Renal cortex interstitium (tissue), 3 donors: ENCODE measurements around the gene MPST. TPM values are rescaled to one million over a fixed set of nuclear protein-coding genes. Genes with fewer than 3 reads are reported as not detected.

ENCODE experiments used
- polyA plus RNA-seq, 3 donors: library from polyadenylated mRNA; unstranded; fragments of 120-200 nt; gene quantifications; one replicate each; pipeline ENCODE4 v1.2.1, GENCODE V29; 2013; ENCODE audit not compliant: insufficient read length in 3 of 3

Gene MPST
- polyA plus RNA-seq, 3 donors = 42.0 to 71.3 (median 66.7) TPM

Other genes starting within 250 kb of the MPST start
- gene IFT27, start 243.6 kb upstream of the MPST start, polyA plus RNA-seq = 10 to 100 TPM; 50.2 to 56.1 (median 52.8) TPM
- 1 to 10 TPM; 5.2 to 7.0 (median 5.6) TPM for gene PVALB, start 202.7 kb upstream of the MPST start, polyA plus RNA-seq
- gene NCF4, start 158.7 kb upstream of the MPST start, polyA plus RNA-seq = 1 to 10 TPM; 2.1 to 3.4 (median 2.4) TPM
- 1 to 10 TPM; 2.6 to 3.7 (median 3.2) TPM for gene CSF2RB, start 106.1 kb upstream of the MPST start, polyA plus RNA-seq
- gene TST, start 295 bp upstream of the MPST start, polyA plus RNA-seq = 10 to 100 TPM; 40.9 to 55.9 (median 52.3) TPM
- 10 to 100 TPM; 20.4 to 34.3 (median 30.7) TPM for gene KCTD17, start 32.0 kb downstream of the MPST start, polyA plus RNA-seq
- gene TMPRSS6, start 90.0 kb downstream of the MPST start, polyA plus RNA-seq = under 1 TPM; 0.19 to 0.42 (median 0.22) TPM
- gene IL2RB, start 130.2 kb downstream of the MPST start, polyA plus RNA-seq = 1 to 10 TPM in 1 of 3 donors, under 1 TPM in 2; 0.75 to 1.2 (median 0.92) TPM
- gene C1QTNF6, start 168.5 kb downstream of the MPST start, polyA plus RNA-seq = 10 to 100 TPM; 26.1 to 37.9 (median 34.8) TPM
- 1 to 10 TPM in 1 of 3 donors, under 1 TPM in 2; 0.68 to 1.2 (median 0.76) TPM for gene SSTR3, start 192.7 kb downstream of the MPST start, polyA plus RNA-seq
- gene RAC2, start 224.5 kb downstream of the MPST start, polyA plus RNA-seq = 1 to 10 TPM; 5.2 to 6.7 (median 6.3) TPM